Keratinocyte (primary cell): ENCODE measurements around the gene RPL29.

Experiments used
- EZH2 ChIP-seq: IDR thresholded peaks from one replicate; pipeline ENCODE4 v1.6.1; 2012; ENCODE audit warnings: inconsistent platforms, mild to moderate bottlenecking, low read length, moderate library complexity
- TF ChIP-seq, protein P1 (sequence below), 3 experiments: IDR thresholded peaks in 1 of 3; conservative IDR thresholded peaks in 1 of 3; optimal IDR thresholded peaks in 1 of 3; 2 replicates in 2 of 3; 3 replicates in 1 of 3; pipeline versions ENCODE3 to v1.5.1; 2011; ENCODE audit warnings: low read length in 3 of 3, mild to moderate bottlenecking in 3 of 3, moderate library complexity in 2 of 3, control low read depth in 1 of 3, inconsistent platforms in 1 of 3; ENCODE audit not compliant: insufficient read depth in 2 of 3; ENCODE audit errors: extremely low read depth in 1 of 3

DNA sequence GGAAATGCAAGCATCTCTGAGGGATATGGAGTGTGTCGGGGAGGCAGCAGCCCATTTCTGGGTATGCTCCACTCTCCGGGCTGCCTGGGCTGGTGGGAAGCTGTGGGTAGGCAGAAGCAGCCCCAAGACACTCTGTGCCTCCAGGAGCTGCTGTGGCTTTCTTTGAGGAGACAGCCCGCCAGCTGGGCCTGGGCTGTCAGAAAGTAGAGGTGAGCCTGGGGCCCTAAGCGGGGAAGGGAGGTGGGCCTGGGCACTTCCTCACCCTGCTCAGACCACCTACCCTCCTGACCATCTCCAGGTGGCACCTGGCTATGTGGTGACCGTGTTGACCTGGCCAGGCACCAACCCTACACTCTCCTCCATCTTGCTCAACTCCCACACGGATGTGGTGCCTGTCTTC, 10.6 kb downstream of the RPL29 start:
- TF ChIP-seq, protein P1, sequence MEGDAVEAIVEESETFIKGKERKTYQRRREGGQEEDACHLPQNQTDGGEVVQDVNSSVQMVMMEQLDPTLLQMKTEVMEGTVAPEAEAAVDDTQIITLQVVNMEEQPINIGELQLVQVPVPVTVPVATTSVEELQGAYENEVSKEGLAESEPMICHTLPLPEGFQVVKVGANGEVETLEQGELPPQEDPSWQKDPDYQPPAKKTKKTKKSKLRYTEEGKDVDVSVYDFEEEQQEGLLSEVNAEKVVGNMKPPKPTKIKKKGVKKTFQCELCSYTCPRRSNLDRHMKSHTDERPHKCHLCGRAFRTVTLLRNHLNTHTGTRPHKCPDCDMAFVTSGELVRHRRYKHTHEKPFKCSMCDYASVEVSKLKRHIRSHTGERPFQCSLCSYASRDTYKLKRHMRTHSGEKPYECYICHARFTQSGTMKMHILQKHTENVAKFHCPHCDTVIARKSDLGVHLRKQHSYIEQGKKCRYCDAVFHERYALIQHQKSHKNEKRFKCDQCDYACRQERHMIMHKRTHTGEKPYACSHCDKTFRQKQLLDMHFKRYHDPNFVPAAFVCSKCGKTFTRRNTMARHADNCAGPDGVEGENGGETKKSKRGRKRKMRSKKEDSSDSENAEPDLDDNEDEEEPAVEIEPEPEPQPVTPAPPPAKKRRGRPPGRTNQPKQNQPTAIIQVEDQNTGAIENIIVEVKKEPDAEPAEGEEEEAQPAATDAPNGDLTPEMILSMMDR (optimal IDR thresholded peaks at IDR 0.05 in 1 of 3, IDR thresholded peaks at IDR 0.05 in 1 of 3, conservative IDR thresholded peaks at IDR 0.05 in 1 of 3; ENCODE audit: extremely low read depth in 1 of 3, insufficient read depth in 2 of 3, low read length in 3 of 3), result no peak
- no peak for TF ChIP-seq EZH2
